Choroid plexus epithelial cell (primary cell): ENCODE measurements around the gene SMURF1.
A peak's percentile ranks its signal among the peaks of the same experiment; 100 is the strongest.

Source experiments
- DNase-seq: peaks from one replicate; pipeline ENCODE4 v3.0.0-alpha.2; 2010; ENCODE audit warnings: low read depth
- H3K4me3 ChIP-seq: 2 replicates; pipeline ENCODE4 v1.5.1; 2011; ENCODE audit warnings: low read depth, mild to moderate bottlenecking, control low read depth, low read length, moderate library complexity
- TF ChIP-seq, protein P1 (sequence below): conservative IDR thresholded peaks from 2 replicates; pipeline ENCODE4 v1.5.1; 2011; ENCODE audit warnings: low read depth, mild to moderate bottlenecking, control low read depth, inconsistent platforms, low read length, moderate library complexity

Gene SMURF1

DNA sequence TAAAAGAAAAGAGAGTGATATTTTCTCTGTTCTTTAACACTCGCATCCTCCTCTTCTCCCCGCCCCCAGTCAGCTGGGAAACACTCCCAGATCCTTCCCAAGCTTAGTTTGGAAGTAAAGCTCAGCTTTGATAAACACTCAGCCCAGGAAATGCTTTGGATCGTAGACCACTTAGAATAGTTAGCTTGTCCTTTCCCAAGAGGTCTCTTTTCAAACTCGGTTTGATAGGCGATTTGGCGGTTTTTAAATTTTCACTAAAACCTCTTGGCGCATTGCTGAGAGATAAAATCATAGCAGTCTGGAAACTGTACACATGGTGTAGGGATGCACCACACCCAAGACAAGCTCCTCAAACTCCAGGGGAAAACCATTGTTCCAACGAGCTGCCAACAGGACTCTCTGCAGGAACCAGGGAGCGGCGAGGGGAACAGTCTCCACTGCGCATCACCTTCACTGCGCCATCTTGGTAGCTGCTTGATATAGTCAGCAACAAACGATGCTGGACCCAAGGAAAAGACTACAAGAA, 22.3 kb downstream of the SMURF1 start:
- H3K4me3 ChIP-seq: no peak overlapping the region
- TF ChIP-seq, protein P1, sequence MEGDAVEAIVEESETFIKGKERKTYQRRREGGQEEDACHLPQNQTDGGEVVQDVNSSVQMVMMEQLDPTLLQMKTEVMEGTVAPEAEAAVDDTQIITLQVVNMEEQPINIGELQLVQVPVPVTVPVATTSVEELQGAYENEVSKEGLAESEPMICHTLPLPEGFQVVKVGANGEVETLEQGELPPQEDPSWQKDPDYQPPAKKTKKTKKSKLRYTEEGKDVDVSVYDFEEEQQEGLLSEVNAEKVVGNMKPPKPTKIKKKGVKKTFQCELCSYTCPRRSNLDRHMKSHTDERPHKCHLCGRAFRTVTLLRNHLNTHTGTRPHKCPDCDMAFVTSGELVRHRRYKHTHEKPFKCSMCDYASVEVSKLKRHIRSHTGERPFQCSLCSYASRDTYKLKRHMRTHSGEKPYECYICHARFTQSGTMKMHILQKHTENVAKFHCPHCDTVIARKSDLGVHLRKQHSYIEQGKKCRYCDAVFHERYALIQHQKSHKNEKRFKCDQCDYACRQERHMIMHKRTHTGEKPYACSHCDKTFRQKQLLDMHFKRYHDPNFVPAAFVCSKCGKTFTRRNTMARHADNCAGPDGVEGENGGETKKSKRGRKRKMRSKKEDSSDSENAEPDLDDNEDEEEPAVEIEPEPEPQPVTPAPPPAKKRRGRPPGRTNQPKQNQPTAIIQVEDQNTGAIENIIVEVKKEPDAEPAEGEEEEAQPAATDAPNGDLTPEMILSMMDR: no peak
- no peak for DNase-seq

DNA sequence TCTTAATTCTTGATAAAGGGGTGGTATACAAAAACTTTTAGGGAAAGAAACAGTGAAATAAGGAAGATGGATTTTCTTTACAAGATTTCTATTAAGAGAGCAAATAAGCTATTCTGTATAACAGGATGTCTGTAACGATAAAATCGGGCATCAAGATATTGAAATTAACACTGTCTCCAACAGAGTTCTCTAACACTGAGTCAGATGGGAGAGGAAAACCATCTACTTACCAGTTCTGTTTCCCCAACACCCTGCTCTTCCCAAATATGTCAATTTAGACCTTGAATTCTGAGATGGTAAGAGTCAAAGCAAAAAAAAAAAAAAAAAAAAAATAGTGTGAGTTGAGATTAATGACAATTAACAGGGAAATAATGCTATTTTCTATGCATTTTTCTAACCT, 23.0 kb downstream of the SMURF1 start:
- DNase-seq: no peak
- no peak overlapping the region for H3K4me3 ChIP-seq
- TF ChIP-seq, protein P1: no peak

DNA sequence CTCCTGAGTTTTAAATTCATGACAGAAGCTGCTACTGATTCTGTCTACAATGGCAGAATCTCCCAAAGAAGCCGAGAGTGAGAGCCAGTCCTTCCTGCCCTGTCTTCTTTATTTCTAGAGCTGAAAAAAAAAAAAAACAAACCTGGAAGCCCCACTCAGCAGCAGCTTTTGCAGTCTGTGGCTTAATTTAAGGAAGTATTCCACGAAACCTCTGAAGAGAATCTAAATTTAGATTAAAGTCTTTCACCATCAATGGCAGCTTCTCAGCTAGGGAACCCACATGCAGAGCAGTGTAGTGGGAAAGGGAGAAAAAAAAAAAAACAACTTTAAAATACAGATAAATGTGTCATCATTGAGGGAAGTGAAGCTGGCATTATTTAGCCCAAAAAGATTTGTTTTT, 23.4 kb downstream of the SMURF1 start:
- peak; percentile 60 for DNase-seq
- TF ChIP-seq, protein P1: no peak
- no peak overlapping the region for H3K4me3 ChIP-seq

DNA sequence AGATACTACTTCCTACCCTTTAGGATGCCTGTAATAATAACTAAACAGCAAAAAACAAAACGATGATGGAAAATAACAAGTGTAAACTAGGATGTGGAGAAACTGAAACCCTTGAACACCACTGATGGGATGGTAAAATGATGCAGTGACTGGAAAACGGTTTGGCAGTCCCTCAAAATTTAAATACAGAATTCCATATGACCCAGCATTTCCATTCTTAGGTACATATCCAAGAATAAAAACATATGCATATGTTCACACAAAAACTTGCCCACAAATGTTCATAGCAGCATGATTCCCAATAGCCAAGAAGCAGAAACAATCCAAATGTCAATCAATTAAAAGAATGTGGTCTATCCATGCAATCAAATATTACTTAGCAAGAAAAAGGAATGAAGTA, 25.8 kb downstream of the SMURF1 start:
- DNase-seq: no peak
- TF ChIP-seq, protein P1: no peak
- H3K4me3 ChIP-seq: no peak overlapping the region

DNA sequence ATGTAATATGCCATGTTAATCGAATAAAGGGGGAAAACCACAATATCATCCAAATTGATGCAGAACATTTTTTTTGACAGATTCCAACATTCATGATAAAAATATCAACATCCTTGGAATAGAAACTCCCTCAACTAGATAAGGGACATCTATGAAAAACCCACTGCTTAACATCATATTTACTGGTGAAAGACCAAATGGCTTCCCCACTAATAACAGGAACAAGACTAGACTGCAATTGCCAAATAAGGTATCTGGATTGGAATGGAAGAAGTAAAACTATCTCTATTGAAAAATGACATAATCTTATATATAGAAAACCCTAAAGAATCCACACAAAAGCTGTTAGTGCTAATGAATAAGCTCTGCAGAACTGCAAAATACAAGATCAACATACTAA, 27.8 kb downstream of the SMURF1 start:
- TF ChIP-seq, protein P1: no peak
- no peak overlapping the region for H3K4me3 ChIP-seq
- no peak for DNase-seq

DNA sequence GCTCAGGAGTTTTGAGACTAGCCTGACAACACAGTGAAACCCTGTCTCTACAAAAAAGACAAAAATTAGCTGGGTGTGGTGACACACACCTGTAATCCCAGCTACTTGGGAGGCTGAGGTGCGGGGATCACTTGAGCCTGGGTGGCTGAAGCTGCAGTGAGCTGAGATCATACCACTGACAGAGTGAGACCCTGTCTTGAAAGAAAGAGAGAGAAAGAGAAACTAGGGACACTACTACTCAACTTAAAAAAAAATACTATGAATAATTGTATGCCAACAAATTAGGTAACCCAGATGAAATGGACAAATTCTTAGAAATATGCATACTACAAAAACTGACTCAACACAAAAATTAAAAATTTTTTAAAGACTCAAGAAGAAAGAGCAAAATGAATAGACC, 28.5 kb downstream of the SMURF1 start:
- TF ChIP-seq, protein P1: no peak
- H3K4me3 ChIP-seq: no peak overlapping the region
- DNase-seq: no peak

DNA sequence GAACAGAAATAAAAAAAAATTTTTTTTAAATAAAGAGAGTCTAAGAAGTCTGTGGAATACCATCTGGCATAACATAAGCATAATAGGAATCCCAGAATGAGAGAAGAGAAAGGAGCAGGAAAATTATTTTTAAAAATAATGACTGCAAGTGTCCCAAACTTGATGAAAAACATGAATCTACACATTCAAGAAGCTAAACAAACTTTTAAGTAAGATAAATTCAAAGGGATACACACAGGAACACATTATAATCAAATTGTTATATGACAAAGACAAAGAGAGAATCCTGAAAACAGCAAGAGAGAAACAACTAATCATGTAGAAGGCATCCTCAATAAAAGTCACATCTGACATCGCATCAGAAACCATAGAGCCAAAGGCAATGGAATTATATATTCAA, 30.9 kb downstream of the SMURF1 start:
- DNase-seq: no peak
- TF ChIP-seq, protein P1: no peak

More for the DNA sequence above, 30.9 kb downstream of the SMURF1 start:
- no peak overlapping the region for H3K4me3 ChIP-seq
